Esophagus muscularis mucosa (tissue), 3 donors: Measurements from ENCODE around the gene RAD51AP2.
"Not testable (repeated sequence)": the region's sequence is repeated elsewhere in the genome, so short reads cannot be mapped to it uniquely, and the experiment has no call there.

Source experiments
- POLR2A ChIP-seq: fragments of 450-650 bp; IDR thresholded peaks from one replicate; pipeline ENCODE4 v1.6.1; 2017; ENCODE audit warnings: antibody characterized with exemption, moderate library complexity, mild to moderate bottlenecking, low read depth
- TF ChIP-seq, protein P1 (sequence below), 3 experiments: fragments of 200-600 bp in 2 of 3; fragments of 450-650 bp in 1 of 3; sonication (generic) in 2 of 3; IDR thresholded peaks; one replicate each; pipeline ENCODE4 v1.5.1; 2017 to 2019; ENCODE audit warnings: antibody characterized with exemption in 3 of 3, mild to moderate bottlenecking in 2 of 3, moderate library complexity in 1 of 3

DNA sequence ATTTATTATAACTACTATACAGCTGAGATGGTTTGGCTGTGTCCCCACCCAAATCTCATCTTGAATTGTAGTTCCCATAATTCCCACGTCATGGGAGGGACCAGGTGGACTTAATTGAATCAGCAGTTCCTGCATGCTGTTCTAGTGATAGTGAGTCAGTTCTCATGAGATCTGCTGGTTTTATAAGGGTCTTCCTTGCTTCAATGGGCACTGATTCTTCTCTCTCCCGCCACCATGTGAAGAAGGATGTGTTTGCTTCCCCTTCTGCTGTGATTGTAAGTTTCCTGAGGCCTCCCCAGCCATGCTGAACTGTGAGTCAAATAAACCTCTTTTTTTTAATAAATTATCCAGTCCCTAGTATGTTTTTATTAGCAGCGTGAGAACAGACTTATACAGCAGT lies 47.5 kb upstream of the RAD51AP2 start:
- TF ChIP-seq POLR2A: not testable (repeated sequence)
- TF ChIP-seq, protein P1, sequence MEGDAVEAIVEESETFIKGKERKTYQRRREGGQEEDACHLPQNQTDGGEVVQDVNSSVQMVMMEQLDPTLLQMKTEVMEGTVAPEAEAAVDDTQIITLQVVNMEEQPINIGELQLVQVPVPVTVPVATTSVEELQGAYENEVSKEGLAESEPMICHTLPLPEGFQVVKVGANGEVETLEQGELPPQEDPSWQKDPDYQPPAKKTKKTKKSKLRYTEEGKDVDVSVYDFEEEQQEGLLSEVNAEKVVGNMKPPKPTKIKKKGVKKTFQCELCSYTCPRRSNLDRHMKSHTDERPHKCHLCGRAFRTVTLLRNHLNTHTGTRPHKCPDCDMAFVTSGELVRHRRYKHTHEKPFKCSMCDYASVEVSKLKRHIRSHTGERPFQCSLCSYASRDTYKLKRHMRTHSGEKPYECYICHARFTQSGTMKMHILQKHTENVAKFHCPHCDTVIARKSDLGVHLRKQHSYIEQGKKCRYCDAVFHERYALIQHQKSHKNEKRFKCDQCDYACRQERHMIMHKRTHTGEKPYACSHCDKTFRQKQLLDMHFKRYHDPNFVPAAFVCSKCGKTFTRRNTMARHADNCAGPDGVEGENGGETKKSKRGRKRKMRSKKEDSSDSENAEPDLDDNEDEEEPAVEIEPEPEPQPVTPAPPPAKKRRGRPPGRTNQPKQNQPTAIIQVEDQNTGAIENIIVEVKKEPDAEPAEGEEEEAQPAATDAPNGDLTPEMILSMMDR (IDR thresholded peaks at IDR 0.05): not testable (repeated sequence)
